A673 (cell line): ENCODE data around the gene DENND6B.

Source experiments
- CTCF ChIP-seq: fragments of 300-800, 200-600 bp; sonication (generic); conservative IDR thresholded peaks from 2 replicates; pipeline ENCODE4 v1.5.1; 2017; ENCODE audit warnings: low read depth, mild to moderate bottlenecking, antibody characterized with exemption, low read length, moderate library complexity, mixed read lengths
- EZH2 ChIP-seq: fragments of 200-600 bp; sonication (generic); IDR thresholded peaks from 2 replicates; pipeline ENCODE4 v1.6.1; 2017; ENCODE audit warnings: borderline replicate concordance, low read depth, mild to moderate bottlenecking, mixed read lengths, antibody characterized with exemption, low read length; ENCODE audit not compliant: poor library complexity, severe bottlenecking

GRCh38 chr22:50262460-50262911 lies 64.3 kb downstream of the DENND6B start:
- TF ChIP-seq CTCF: no peak
- TF ChIP-seq EZH2: no peak
